ENCODE data around the gene P2RY2.

DNA sequence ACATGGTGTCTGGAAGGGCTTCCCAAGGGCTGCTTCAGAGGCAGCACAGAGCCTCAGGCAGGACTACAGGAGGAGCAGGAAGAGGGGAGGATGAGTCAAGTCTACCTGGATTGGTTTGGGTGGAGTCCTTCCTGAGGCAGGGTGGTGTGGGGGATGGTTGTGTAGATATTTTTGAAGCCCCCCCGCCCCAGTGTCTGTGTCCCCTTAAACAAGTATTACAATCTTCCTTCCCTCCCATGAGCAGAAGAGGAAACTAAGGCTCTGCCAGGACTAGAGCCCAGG lies 41.3 kb upstream of the P2RY2 start:
- TF ChIP-seq, protein P1, sequence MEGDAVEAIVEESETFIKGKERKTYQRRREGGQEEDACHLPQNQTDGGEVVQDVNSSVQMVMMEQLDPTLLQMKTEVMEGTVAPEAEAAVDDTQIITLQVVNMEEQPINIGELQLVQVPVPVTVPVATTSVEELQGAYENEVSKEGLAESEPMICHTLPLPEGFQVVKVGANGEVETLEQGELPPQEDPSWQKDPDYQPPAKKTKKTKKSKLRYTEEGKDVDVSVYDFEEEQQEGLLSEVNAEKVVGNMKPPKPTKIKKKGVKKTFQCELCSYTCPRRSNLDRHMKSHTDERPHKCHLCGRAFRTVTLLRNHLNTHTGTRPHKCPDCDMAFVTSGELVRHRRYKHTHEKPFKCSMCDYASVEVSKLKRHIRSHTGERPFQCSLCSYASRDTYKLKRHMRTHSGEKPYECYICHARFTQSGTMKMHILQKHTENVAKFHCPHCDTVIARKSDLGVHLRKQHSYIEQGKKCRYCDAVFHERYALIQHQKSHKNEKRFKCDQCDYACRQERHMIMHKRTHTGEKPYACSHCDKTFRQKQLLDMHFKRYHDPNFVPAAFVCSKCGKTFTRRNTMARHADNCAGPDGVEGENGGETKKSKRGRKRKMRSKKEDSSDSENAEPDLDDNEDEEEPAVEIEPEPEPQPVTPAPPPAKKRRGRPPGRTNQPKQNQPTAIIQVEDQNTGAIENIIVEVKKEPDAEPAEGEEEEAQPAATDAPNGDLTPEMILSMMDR (IDR thresholded peaks at IDR 0.05), result no peak
- TF ChIP-seq POLR2A (IDR thresholded peaks at IDR 0.05), result no peak

Data from heart left ventricle (tissue), 13 donors.